C4-2B (cell line): ENCODE results near the gene PDE1A.

Experiments
- ZFX ChIP-seq: fragments of 450-650 bp; IDR thresholded peaks from 2 replicates; pipeline ENCODE4 v1.6.1; 2017
- TF ChIP-seq, protein P1 (sequence below): fragments of 450-650 bp; conservative IDR thresholded peaks from 2 replicates; pipeline ENCODE4 v1.5.1; 2017; ENCODE audit warnings: mild to moderate bottlenecking

DNA sequence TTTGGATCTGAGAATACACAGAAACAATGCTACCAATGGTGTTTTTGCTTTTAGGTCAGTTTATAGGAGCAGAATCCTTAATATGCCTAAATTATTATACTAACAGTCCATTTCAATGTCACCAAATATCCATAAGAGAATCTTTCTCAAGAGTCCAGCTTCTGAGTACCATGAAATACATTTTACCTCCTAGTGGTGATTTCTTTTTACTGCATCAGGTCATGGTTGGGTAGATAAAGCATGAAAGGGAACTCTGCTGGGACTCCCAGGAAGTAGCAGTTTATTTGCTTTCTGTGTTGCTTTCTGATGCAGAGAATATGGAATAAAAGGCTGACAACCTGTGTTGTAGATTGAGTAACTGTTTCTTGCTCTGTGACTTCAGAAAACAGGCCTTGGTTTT, 325.6 kb downstream of the PDE1A start:
- TF ChIP-seq, protein P1, sequence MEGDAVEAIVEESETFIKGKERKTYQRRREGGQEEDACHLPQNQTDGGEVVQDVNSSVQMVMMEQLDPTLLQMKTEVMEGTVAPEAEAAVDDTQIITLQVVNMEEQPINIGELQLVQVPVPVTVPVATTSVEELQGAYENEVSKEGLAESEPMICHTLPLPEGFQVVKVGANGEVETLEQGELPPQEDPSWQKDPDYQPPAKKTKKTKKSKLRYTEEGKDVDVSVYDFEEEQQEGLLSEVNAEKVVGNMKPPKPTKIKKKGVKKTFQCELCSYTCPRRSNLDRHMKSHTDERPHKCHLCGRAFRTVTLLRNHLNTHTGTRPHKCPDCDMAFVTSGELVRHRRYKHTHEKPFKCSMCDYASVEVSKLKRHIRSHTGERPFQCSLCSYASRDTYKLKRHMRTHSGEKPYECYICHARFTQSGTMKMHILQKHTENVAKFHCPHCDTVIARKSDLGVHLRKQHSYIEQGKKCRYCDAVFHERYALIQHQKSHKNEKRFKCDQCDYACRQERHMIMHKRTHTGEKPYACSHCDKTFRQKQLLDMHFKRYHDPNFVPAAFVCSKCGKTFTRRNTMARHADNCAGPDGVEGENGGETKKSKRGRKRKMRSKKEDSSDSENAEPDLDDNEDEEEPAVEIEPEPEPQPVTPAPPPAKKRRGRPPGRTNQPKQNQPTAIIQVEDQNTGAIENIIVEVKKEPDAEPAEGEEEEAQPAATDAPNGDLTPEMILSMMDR = peak; percentile 46
- TF ChIP-seq ZFX = no peak
